ENCODE results near the gene CHST8. TPM values are rescaled to one million over a fixed set of nuclear protein-coding genes. Genes with fewer than 3 reads are reported as not detected.
A peak's percentile ranks its signal among the peaks of the same experiment; 100 is the strongest.
"Not testable (repeated sequence)": the region's sequence is repeated elsewhere in the genome, so short reads cannot be mapped to it uniquely, and the experiment has no call there.

The CHST8 gene
- total RNA-seq, 1 donor from 2014 or later: 3.0 TPM

DNA sequence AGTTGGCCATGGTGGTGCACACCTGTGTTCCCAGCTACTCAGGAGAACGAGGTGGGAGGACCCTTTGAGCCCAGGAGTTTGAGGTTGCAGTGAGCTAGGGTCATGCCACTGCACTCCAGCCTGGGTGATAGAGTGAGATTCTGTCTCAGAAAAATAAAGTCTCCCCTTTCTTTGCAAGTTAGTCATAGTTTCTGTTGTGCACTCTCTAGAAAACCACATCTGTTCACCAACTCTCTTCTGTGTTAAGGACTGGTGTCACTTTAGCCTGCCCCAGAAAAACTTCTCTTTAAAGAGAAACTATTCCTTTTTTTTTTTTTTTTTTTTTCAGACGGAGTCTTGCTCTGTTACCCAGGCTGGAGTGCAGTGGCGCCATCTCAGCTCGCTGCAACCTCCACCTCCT, 4.9 kb upstream of the CHST8 start:
- Mint-ChIP-seq H3K4me1 (ENCODE audit: low read depth) (no peaks in the 10 kb centered on the region), H3K27ac (no peak overlapping the region), H3K4me3 (ENCODE audit: low read depth) (no peak overlapping the region), H3K9me3 (ENCODE audit: low read depth) (no peaks in the 10 kb centered on the region), H3K27me3 (peaks cover 82% of the 10 kb centered on the region), H3K36me3 (ENCODE audit: insufficient read depth) (no peaks in the 10 kb centered on the region)
- no peak for TF ChIP-seq CTCF (IDR thresholded peaks at IDR 0.05; ENCODE audit: unreplicated experiment)
- no peak for DNase-seq (ENCODE audit: low spot score, unreplicated experiment)

GRCh38 chr19:33618363-33618762, 3.4 kb upstream of the CHST8 start:
- not testable (repeated sequence) for DNase-seq (ENCODE audit: low spot score, unreplicated experiment)

GRCh38 chr19:33618884-33619283, 2.9 kb upstream of the CHST8 start:
- no peaks in the 10 kb centered on the region for H3K9me3 Mint-ChIP-seq (ENCODE audit: low read depth)
- DNase-seq (ENCODE audit: low spot score, unreplicated experiment): no peak
- H3K4me3 Mint-ChIP-seq (ENCODE audit: low read depth): no peak overlapping the region
- peaks cover 82% of the 10 kb centered on the region for H3K27me3 Mint-ChIP-seq
- H3K4me1 Mint-ChIP-seq (ENCODE audit: low read depth): peaks cover 3% of the 10 kb centered on the region
- no peak for TF ChIP-seq CTCF (IDR thresholded peaks at IDR 0.05; ENCODE audit: unreplicated experiment)
- no peaks in the 10 kb centered on the region for H3K36me3 Mint-ChIP-seq (ENCODE audit: insufficient read depth)
- H3K27ac Mint-ChIP-seq: no peak overlapping the region

More at GRCh38 chr19:33618363-33618762, 3.4 kb upstream of the CHST8 start:
- not testable (repeated sequence) for H3K9me3 Mint-ChIP-seq (ENCODE audit: low read depth); H3K27ac Mint-ChIP-seq; H3K36me3 Mint-ChIP-seq (ENCODE audit: insufficient read depth); H3K4me1 Mint-ChIP-seq (ENCODE audit: low read depth); H3K4me3 Mint-ChIP-seq (ENCODE audit: low read depth)
- peaks cover 81% of the 10 kb centered on the region for H3K27me3 Mint-ChIP-seq

GRCh38 chr19:33620611-33621010, 1.1 kb upstream of the CHST8 start:
- DNase-seq (ENCODE audit: low spot score, unreplicated experiment): no peak
- Mint-ChIP-seq H3K36me3 (ENCODE audit: insufficient read depth) (no peaks in the 10 kb centered on the region), H3K27ac (no peak overlapping the region), H3K4me1 (ENCODE audit: low read depth) (peaks cover 3% of the 10 kb centered on the region), H3K27me3 (peaks cover 80% of the 10 kb centered on the region), H3K4me3 (ENCODE audit: low read depth) (no peak overlapping the region), H3K9me3 (ENCODE audit: low read depth) (no peaks in the 10 kb centered on the region)
- no peak for TF ChIP-seq CTCF (IDR thresholded peaks at IDR 0.05; ENCODE audit: unreplicated experiment)

DNA sequence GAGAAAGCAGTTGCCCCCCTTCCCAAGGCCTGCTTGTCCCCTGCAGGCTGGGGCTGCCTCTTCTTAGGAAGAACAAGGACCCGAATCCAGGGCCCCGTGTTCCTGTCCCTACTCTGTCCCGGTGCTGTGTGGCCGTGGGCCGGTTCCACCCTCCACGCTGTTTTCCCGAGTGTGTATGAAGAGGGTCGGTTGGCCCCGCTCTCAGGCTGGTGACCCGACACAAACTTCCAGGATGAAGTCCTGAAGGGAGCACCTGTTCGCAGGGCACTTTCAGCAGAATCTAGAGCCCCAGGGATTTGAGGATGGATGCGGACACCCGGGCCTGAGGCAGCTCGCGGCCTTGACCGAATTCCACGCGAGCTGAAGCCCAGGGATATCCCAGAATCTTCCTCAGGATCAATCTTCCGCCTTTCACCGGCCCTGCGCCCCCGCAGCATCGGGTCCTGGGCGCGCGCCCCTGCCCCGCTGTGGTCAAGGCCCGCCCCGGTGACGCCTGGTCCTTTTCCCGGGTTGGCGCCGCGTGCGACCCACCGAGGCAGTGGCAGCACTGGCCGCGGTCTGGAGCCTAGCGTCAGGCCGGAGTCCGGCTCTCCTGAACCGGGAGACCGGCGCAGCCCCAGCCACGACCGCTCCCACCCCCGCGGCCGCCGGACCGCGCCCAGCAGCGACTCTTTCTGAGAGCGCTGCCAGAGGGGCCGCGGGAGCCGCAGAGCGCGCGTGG, 528 bp upstream of the CHST8 start:
- Mint-ChIP-seq H3K27me3 (peaks cover 79% of the 10 kb centered on the region), H3K4me1 (ENCODE audit: low read depth) (peaks cover 3% of the 10 kb centered on the region), H3K36me3 (ENCODE audit: insufficient read depth) (no peaks in the 10 kb centered on the region), H3K9me3 (ENCODE audit: low read depth) (no peaks in the 10 kb centered on the region), H3K4me3 (ENCODE audit: low read depth) (peak overlapping the region; percentile 46), H3K27ac (no peak overlapping the region)
- no peak for TF ChIP-seq CTCF (IDR thresholded peaks at IDR 0.05; ENCODE audit: unreplicated experiment)
- DNase-seq (ENCODE audit: low spot score, unreplicated experiment): no peak

GRCh38 chr19:33622505-33622808, 704 bp downstream of the CHST8 start:
- peak overlapping the region; percentile 64 for H3K4me3 Mint-ChIP-seq (ENCODE audit: low read depth)

More at GRCh38 chr19:33622505-33622808, 704 bp downstream of the CHST8 start:
- Mint-ChIP-seq H3K4me1 (ENCODE audit: low read depth) (peaks cover 3% of the 10 kb centered on the region), H3K27me3 (peaks cover 75% of the 10 kb centered on the region), H3K36me3 (ENCODE audit: insufficient read depth) (no peaks in the 10 kb centered on the region), H3K9me3 (ENCODE audit: low read depth) (no peaks in the 10 kb centered on the region), H3K27ac (no peak overlapping the region)
- no peak for DNase-seq (ENCODE audit: low spot score, unreplicated experiment)
- no peak for TF ChIP-seq CTCF (IDR thresholded peaks at IDR 0.05; ENCODE audit: unreplicated experiment)
